HPDE6-E6E7 (cell line): Measurements from ENCODE around the gene PTPN7.
"Not testable (repeated sequence)": the region's sequence is repeated elsewhere in the genome, so short reads cannot be mapped to it uniquely, and the experiment has no call there.

Experiments
- DNase-seq: peaks from one replicate; pipeline ENCODE4 v3.0.0; 2011; ENCODE audit warnings: missing footprints; ENCODE audit errors: extremely low spot score

The PTPN7 gene

DNA sequence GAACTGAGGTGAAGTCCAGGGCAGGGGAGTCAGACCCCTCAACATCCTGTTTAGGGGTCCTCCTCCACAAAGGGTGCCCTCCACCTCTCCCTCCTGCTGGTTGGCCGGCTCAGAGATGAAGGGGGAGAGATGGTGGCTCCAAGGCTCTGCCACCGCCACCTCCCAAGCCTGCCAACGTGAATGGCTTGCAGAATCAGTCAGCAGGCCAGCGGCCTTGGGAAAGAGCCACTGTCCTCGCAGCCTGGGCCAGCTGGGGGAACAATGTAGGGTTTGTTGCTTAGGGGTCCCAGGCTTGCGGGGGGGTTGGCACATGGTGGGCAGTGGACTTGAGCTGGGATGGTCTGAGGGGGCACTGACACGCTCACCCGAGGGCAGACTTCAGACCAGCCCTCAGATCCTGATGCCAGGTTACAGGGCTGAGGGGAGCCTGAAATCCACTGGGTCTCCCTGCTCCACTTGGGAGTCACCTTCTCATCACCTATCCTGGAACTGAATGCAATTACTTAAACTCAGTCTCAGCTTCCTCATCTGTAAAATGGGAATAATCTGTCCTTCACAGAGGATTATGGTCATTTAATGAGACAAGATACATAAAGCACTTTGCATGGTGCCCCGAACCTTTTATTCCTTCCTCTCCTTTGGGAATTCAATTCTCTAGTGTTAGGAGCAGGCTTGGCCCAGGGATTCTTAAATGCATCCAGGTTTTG lies 29.4 kb downstream of the PTPN7 start:
- no peak for DNase-seq

DNA sequence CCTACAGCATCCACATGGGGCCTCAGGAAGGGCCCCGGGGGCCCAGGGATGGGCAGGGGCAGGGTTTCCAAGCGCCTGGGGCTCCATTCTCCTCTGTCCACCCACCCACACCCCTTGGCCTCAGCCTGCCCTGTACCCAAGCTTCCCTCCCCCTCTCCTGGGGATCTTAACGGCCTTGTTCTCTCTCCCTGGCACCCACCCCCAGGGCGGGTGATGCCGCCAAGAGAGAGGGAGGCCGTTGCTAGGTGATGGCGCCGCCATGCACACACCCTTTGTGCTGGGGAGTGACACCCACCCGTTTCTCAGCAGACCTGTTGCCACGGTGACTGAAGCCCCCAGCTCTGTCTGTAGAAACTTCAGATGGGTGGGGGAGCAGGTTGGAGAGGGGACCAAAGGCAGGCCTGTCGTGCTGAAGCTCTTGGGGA lies 30.1 kb downstream of the PTPN7 start:
- no peak for DNase-seq

DNA sequence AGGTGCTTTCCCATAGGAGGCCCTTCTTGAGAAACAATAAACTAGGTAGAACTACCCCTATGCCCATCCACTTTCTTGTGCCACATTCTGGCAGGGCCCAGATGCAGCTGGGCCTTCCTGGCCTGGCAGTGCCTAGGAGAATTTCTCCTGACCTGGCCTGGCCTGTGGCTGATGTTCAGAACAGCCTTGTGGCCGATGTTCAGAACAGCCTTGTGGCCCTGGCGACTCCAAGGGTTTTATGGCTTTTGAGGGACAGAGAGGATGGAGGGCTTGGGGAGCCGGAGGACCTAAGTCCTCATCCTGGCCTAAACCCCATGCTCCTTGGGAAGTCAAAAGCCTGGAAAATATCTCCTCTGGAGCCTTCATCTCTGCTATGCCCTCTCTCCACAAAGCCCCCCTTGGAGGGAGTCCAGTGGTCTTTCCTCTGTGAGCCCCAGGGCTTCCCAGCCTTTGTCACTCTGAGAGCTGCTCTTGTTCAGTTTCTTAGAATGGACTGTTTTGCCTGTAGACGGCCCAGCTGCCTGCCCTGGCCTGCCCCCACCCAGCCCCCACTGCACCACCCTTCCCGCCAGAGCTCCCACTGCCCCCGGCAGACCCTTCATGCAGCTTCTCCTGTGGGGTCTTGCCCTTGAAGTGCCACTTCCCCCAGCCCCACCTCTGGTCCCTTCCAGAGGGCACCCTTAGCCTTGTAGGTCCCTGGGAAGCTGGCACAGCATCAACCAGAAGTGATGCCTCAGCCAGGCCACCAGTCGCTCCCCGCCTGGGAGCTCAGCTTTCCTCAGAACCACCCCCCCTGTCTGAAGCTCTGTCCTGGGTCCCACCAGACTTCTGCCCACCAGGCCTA lies 30.7 kb downstream of the PTPN7 start:
- no peak for DNase-seq

DNA sequence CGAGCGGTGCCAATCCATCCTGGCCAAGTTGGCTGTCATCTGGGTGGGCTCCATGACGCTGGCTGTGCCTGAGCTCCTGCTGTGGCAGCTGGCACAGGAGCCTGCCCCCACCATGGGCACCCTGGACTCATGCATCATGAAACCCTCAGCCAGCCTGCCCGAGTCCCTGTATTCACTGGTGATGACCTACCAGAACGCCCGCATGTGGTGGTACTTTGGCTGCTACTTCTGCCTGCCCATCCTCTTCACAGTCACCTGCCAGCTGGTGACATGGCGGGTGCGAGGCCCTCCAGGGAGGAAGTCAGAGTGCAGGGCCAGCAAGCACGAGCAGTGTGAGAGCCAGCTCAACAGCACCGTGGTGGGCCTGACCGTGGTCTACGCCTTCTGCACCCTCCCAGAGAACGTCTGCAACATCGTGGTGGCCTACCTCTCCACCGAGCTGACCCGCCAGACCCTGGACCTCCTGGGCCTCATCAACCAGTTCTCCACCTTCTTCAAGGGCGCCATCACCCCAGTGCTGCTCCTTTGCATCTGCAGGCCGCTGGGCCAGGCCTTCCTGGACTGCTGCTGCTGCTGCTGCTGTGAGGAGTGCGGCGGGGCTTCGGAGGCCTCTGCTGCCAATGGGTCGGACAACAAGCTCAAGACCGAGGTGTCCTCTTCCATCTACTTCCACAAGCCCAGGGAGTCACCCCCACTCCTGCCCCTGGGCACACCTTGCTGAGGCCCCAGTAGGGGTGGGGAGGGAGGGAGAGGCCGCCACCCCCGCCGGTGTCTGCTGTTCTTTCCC lies 32.4 kb downstream of the PTPN7 start:
- DNase-seq: no peak

DNA sequence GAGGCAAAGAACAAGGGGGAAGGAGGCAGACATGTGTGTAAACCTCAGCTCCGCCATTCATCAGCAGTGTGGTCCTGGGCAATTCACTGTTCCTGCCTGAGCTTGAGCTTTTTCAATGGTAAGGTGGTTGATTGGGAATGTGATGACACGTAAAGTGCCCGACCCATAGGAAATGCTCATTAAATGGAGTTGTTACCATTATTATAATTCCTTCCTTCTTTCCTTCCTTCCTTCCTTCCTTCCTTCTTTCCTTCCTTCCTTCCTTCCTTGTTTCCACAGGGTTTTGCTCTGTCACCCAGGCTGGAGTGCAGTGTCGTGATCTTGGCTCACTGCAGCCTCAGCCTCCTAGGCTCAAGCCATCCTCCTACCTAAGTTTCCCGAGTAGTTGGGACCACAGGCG lies 33.3 kb downstream of the PTPN7 start:
- no peak for DNase-seq

DNA sequence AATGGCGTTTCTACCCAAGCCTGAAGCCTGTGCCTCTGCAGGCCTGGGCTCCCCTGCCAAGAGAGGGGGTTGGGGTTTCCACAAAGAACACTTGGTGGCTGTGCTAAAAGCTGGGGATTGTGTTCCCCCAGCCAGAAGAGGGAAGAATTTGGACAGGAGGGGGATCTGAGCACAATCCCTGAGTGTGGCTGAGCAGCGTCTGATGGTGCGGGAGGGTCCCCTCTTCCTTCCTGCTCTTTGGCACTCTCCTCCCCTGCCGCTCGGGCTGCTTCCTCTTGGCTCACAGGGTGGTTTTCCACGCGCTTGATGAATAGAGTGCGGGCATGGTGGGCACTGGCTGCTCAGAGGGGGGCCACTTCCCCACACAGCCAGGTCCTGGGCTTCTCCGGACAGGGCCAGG lies 34.0 kb downstream of the PTPN7 start:
- no peak for DNase-seq

DNA sequence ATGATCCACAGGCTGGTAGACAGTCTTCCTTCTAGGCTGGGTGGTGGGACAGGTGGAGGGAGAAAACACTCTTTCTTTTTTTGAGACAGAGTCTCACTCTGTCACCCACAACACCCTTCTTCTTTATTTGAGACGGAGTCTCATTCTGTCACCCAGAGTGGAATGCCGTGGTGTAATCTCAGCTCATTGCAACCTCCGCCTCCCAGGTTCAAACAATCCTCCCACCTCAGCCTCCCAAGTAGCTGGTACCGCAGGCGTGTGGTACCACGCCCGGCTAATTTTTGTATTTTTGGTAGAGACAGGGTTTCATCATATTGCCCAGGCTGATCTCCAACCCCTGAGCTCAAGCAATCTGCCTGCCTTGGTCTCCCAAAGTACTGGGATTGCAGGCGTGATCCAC lies 34.8 kb downstream of the PTPN7 start:
- DNase-seq: no peak

DNA sequence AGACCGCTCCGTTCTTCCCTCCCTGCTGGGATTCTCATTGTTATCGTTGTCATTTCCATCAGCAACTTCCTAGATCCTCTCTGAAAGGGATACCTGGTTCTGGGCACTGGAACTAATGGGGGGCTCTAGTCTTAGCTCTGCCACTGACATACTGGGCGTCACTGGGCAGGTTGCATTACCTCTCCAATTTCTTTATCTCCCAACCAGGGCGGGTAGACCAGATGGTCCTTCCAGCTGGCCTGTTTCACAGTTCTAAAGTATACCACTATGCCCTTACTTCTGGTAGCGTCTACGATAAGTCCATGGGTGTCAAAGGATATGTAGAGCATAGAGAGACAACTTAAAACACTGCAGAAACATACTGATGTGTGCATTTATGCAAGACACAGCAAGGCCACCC lies 36.3 kb downstream of the PTPN7 start:
- DNase-seq: no peak

DNA sequence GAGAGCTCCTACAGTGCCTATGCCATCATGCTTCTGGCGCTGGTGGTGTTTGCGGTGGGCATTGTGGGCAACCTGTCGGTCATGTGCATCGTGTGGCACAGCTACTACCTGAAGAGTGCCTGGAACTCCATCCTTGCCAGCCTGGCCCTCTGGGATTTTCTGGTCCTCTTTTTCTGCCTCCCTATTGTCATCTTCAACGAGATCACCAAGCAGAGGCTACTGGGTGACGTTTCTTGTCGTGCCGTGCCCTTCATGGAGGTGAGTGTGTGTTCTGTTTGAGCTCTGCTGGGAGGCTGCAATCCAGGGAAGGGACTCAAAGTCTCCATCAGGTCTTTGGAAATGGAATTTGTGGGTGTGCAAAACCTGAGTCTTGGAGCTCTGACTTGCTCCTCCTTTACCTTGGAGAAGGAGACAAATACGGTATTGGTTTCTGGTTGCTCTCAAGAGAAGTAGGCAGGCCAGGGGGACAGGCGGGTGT lies 37.0 kb downstream of the PTPN7 start:
- DNase-seq: no peak

DNA sequence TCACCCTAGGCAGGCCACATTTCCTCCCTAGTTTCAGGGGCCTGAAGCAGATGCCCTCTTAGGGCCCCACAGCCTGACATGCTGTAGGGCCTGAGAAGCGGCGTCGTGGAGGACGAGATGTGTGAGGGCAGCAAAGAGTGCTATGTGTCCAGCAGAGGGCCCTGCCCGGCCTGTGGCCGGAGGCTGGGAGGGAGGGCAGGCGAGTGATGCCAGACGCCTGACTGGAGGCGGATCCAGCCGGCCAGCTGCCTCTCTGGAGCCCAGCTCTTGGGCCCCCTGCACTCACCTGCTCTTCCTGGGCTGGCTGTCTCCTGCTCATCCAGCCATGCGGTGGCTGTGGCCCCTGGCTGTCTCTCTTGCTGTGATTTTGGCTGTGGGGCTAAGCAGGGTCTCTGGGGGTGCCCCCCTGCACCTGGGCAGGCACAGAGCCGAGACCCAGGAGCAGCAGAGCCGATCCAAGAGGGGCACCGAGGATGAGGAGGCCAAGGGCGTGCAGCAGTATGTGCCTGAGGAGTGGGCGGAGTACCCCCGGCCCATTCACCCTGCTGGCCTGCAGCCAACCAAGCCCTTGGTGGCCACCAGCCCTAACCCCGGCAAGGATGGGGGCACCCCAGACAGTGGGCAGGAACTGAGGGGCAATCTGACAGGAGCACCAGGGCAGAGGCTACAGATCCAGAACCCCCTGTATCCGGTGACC lies 37.6 kb downstream of the PTPN7 start, which contains the start of gene GPR37L1:
GPR37L1 (plus strand) TSS at position 279 of the 697 bp plus-strand sequence; CDS start at position 326, 47 bp downstream.
- DNase-seq: no peak

DNA sequence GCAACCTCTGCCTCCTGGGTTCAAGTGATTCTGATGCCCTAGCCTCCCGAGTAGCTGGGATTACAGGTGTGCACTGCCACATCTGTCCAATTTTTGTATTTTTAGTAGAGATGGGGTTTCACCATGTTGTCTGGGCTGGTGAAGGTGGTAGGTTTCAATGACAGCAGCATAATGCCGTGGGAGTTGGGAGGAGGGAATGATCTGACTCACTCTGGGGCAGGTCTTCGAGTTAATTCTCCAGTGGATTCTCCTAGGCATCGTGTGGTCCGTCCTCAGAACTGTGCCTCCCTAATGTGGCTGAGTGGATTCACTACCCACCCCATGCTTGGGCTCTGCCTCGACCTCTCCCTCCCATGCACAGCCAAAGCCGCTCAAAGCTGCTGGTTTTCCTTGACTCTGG lies 39.4 kb downstream of the PTPN7 start:
- DNase-seq: no peak

DNA sequence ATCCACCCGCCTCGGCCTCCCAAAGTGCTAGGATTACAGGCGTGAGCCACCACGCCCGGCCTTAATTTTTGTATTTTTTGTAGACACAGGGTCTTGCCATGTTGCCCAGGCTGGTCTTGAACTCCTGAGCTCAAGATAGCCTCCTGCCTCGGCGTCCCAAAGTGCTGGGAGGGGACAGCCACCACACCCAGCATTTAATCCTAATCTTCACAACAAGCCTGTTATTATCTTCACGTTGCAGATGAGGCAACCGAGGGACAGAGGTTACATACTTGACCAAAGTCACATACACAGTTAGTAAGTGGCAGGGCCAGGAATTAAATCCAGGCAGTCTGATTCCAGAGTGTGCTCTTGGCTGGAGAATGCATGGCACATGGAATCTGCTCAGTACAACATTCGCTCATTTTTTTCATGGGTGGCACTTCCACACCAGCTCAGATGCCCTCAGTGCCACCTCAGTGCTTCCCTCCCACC lies 42.5 kb downstream of the PTPN7 start:
- DNase-seq: no peak

DNA sequence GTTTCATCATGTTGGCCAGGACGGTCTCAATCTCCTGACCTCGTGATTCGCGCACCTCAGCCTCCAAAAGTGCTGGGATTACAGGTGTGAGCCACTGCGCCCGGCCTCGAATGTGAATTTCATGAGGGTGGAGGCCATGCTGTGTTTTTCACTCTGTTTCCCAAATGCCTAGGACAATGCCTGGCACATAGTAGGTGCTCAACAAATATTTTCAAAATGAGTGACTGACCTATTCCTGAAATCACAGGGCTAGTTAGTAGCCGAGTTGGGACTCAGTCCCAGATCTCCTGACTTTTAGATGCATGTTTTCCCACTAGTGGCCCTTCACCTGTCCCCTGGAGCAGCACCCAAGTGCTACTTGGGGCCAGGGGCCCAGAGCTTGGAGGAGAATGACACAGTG lies 44.1 kb downstream of the PTPN7 start:
- DNase-seq: no peak

DNA sequence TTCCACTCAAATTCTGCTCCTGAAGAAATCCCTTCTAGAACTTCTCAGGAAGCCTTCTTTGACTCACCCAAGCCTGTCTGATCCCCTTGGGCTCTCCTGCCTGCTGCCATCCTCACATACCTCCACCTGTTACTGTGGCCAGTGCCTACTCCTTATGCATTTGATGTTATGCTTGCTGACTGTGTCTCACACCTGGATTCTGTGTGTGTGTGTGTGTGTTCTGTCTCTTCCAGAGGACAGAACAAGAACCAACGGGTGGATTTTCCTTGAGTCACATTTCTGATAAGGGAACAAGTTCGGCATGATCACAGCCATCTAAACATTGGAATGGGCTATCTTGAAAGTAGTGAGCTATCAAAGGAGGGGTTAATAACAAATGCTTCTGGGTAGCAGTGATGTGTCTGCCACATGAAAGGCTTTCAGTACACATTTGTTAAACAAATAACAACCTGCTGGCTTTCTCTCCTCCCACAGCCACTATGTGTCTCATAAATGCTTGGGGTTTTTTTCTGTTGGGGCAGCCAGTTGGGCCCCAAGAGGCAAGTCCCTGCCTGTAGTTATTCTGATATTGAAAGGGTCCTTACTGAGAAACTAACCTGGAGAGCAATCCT lies 46.6 kb downstream of the PTPN7 start:
- no peak for DNase-seq

DNA sequence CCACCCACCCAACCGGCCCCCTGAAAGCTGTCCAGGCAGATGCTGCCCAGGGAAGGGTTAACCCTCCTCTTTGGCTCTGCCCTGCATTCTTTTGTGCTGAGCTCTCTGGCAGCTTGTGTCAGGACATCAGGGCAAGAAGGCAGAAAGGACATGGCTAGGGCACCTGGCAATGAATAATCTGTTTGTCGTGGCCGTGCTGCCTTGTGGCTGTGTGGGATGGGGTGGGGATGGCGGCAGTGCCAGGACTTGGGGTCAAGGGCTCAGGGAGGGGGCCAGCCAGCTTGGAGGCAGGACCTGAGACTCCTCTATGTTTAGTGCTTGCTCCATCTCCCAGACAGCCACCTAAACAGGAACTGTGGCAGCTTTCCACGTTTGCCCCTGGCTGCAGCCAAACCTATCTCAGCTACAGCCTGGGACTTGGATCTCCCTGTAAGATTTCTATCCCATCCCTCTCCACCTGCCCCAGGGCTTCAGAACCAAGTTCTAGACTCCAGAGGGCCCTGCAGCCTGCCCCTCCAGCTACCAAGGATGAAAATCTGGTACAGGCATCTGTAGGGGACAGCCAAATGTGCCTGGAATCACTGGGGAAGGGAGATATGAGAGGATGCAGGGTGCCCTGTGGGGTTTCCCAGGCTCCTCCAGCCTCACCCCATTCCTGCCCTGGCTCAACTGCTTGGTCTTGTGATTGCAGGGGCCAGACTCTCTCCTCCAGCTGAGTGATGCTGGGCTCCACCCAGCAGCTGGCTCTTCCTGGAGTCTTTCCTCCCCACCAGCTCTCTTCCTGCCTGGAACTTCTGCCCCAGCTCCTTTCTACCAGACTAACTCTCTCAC lies 47.3 kb downstream of the PTPN7 start:
- DNase-seq: no peak

DNA sequence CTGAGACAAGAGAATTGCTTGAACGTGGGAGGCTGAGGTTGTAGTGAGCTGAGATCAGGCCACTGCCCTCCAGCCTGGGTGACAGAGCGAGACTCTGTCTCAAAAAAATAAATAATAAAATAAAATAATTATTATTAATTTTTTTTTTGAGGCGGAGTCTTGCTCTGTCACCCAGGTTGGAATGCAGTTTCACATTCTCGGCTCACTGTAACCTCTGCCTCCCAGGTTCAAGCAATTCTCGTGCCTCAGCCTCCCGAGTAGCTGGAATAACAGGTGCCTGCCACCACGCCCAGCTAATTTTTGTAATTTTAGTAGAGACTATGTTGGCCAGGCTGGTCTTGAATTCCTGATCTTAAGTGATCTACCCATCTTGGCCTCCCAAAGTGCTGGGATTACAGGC lies 48.8 kb downstream of the PTPN7 start:
- DNase-seq: not testable (repeated sequence)

DNA sequence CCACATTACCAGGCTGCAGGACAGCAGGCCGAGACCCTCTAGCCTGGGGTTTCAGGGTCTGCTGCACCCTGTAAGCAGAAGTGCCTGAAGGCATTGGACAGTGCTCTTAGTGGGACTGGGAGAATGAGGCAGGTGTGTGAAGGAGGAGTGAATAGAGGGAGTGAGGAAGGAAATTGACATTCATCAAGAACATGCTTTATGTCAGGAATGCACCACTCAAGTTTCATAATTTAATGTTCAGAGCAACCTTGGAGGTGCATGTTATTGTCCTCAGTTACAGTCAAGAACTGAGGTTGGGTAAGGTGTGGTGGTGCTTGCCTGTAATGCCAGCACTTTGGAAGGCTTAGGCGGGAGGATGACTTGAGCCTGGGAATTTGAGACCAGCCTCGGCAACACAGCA lies 49.4 kb downstream of the PTPN7 start:
- DNase-seq: no peak

DNA sequence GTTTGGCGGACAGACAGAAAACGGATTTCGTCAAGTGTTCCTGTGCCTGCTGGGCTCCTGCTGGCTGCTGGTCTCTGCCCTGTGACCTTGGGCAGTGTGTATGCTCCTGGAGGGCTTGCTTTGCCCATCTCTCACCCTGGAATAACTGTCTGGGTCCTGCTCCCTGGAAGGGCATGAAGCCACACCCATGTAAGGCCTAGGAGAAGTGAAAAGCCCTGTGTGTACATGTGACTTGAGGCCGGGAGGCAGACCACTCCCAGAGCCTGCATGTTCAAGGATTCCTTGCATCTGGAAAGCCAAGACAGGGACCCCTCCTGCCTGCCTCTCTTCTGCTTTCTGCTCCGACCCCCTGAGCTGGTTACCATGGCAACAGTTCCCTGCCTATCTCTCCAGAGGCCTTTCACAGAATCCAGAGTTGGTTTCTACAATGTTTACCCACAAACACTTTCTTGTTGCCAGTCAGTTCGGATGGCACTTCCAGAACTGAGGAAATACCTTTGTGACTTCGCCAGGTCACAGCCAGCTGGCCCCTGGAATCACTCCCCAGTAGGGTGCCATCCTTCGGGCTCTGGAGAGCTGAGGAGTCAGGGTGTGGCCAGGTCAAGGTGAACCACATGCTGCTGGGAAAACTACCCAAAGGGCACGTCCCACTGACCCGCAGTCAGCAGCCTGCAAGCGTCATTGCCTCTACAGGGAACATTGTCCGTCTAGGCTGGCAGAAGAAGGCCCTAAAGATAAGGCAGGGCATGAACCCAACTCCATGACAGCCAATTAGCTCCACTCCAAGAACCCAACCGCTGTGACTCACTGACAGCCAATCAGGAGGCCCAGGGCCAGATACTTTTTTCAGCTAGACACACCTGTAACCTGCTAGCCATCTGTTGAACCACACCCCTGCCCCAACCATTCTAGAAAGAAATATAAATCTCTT lies 52.3 kb downstream of the PTPN7 start:
- no peak for DNase-seq

DNA sequence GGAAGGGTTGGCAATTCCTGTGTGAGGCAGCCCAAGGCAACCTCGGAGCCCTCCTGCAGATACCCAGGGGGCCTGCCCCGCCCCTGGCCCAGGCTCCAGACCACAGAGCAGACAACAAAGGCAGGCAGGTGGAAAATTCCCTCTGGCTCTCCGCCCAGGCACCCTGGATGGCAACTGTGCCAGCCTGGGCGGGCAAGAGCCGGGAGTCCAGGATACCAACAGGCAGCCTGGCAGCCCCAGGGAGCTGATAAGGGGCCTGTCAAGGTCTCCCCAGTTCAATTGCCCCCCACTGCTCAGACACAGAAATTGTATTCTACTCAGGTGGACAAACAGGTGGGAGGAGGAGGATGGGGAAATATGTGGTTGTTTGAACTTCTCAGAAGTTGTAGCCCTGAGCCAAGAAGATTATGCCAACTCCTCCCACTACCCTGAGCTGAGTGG lies 53.1 kb downstream of the PTPN7 start:
- DNase-seq: no peak
